ENCODE measurements around the gene PHF20. TPM values are rescaled to one million over a fixed set of nuclear protein-coding genes. Genes with fewer than 3 reads are reported as not detected.

PHF20 gene
- polyA plus RNA-seq, 3 donors: 54.7 to 78.2 (median 73.6) TPM

- H2AFZ ChIP-seq (ENCODE audit: insufficient read depth, low read depth, low read length, poor library complexity, severe bottlenecking): no peak overlapping the region
- Mint-ChIP-seq H3K4me1 (peaks cover 21% of the 10 kb centered on the region), H3K9me3 (peaks cover 0 to 2% (median 0%) of the 10 kb centered on the region in 7 donors), H3K4me3 (no peak overlapping the region), H3K27me3 (ENCODE audit: low read depth in 3 of 3) (no peaks in the 10 kb centered on the region), H3K27ac (no peak overlapping the region), H3K36me3 (peaks cover 36 to 38% of the 10 kb centered on the region in 2 donors)
- DNase-seq: no peak
- TF ChIP-seq CTCF (IDR thresholded peaks at IDR 0.05): no peak
- H3K4me3 ChIP-seq (replicated peaks in 1 of 3; ENCODE audit: low read depth in 2 of 3, low read length in 3 of 3): no peak overlapping the region
- H3K27ac ChIP-seq (ENCODE audit: low read depth in 1 of 2, low read length in 2 of 2): no peak overlapping the region
- no peak overlapping the region for H3K4me2 ChIP-seq (replicated peaks; ENCODE audit: extremely low read depth, low read length, poor library complexity, severe bottlenecking)
- no peaks in the 10 kb centered on the region for H3K9me3 ChIP-seq (replicated peaks in 1 of 2; ENCODE audit: control insufficient read depth in 1 of 2, insufficient read depth in 1 of 2, low read length in 2 of 2)
- no peak overlapping the region for H3K9ac ChIP-seq (ENCODE audit: insufficient read depth, low read length, poor library complexity, severe bottlenecking)
- intact Hi-C loops (cut with micrococcal nuclease): no loop called here
- H3K27me3 ChIP-seq (ENCODE audit: control insufficient read depth in 2 of 2, insufficient read depth in 2 of 2, low read length in 2 of 2): no peaks in the 10 kb centered on the region
- H3K79me2 ChIP-seq (ENCODE audit: insufficient read depth, low read length): peaks cover 35% of the 10 kb centered on the region
- H4K20me1 ChIP-seq (ENCODE audit: insufficient read depth, low read length): peaks cover 86% of the 10 kb centered on the region
- WGBS (ENCODE audit: insufficient coverage): 98% methylated on average over 3 of the region's 3 CpGs
- H3K36me3 ChIP-seq (replicated peaks in 1 of 2; ENCODE audit: control insufficient read depth in 1 of 2, insufficient read depth in 2 of 2, low read length in 2 of 2): peaks cover 13 to 54% of the 10 kb centered on the region in 2 donors
- peaks cover 4 to 5% of the 10 kb centered on the region in 2 donors for H3K4me1 ChIP-seq (ENCODE audit: control insufficient read depth in 1 of 2, insufficient read depth in 2 of 2, low read length in 2 of 2)
Observed at GRCh38 chr20:35828434-35828833, 56.6 kb downstream of the PHF20 start.

- H3K4me1 ChIP-seq (ENCODE audit: control insufficient read depth in 1 of 2, insufficient read depth in 2 of 2, low read length in 2 of 2): peaks cover 4 to 5% of the 10 kb centered on the region in 2 donors
- Mint-ChIP-seq H3K27ac (no peak overlapping the region), H3K4me3 (no peak overlapping the region), H3K36me3 (peaks cover 33 to 38% of the 10 kb centered on the region in 2 donors), H3K27me3 (ENCODE audit: low read depth in 3 of 3) (no peaks in the 10 kb centered on the region), H3K9me3 (peaks cover 0 to 2% (median 0%) of the 10 kb centered on the region in 7 donors), H3K4me1 (peaks cover 21% of the 10 kb centered on the region)
- no CpG with 5 or more reads among the region's 4 CpGs for WGBS (ENCODE audit: insufficient coverage)
- intact Hi-C loops (cut with micrococcal nuclease): no loop called here
- TF ChIP-seq CTCF (IDR thresholded peaks at IDR 0.05): no peak
- no peaks in the 10 kb centered on the region for H3K9me3 ChIP-seq (replicated peaks in 1 of 2; ENCODE audit: control insufficient read depth in 1 of 2, insufficient read depth in 1 of 2, low read length in 2 of 2)
- H3K27me3 ChIP-seq (ENCODE audit: control insufficient read depth in 2 of 2, insufficient read depth in 2 of 2, low read length in 2 of 2): no peaks in the 10 kb centered on the region
- no peak overlapping the region for H2AFZ ChIP-seq (ENCODE audit: insufficient read depth, low read depth, low read length, poor library complexity, severe bottlenecking)
- H3K9ac ChIP-seq (ENCODE audit: insufficient read depth, low read length, poor library complexity, severe bottlenecking): no peak overlapping the region
- no peak overlapping the region for H3K27ac ChIP-seq (ENCODE audit: low read depth in 1 of 2, low read length in 2 of 2)
- no peak for DNase-seq
- peaks cover 37% of the 10 kb centered on the region for H3K79me2 ChIP-seq (ENCODE audit: insufficient read depth, low read length)
- no peak overlapping the region for H3K4me3 ChIP-seq (replicated peaks in 1 of 3; ENCODE audit: low read depth in 2 of 3, low read length in 3 of 3)
- H3K4me2 ChIP-seq (replicated peaks; ENCODE audit: extremely low read depth, low read length, poor library complexity, severe bottlenecking): no peak overlapping the region
- peaks cover 8 to 49% of the 10 kb centered on the region in 2 donors for H3K36me3 ChIP-seq (replicated peaks in 1 of 2; ENCODE audit: control insufficient read depth in 1 of 2, insufficient read depth in 2 of 2, low read length in 2 of 2)
- peaks cover 84% of the 10 kb centered on the region for H4K20me1 ChIP-seq (ENCODE audit: insufficient read depth, low read length)
Observed at GRCh38 chr20:35828916-35829315, 57.1 kb downstream of the PHF20 start.
